Smooth muscle cell (in vitro differentiated cells): Measurements from ENCODE around the gene TBC1D7. TPM values are rescaled to one million over a fixed set of nuclear protein-coding genes. Genes with fewer than 3 reads are reported as not detected.

ENCODE experiments used
- DNase-seq: peaks from one replicate; lab custom pipeline; 2025; ENCODE audit not compliant: unreplicated experiment; lab: John Stamatoyannopoulos, UW
- H2AFZ ChIP-seq: fragments of 200-600 bp; sonication (generic); 2 replicates; pipeline ENCODE4 v1.6.0; 2016; ENCODE audit warnings: antibody characterized with exemption, low read depth, mild to moderate bottlenecking
- H3F3A ChIP-seq: fragments of 200-600 bp; sonication (generic); 2 replicates; pipeline ENCODE4 v1.6.0; 2017; ENCODE audit warnings: antibody characterized with exemption, low read depth
- H3K27ac ChIP-seq: fragments of 200-600 bp; sonication (generic); 2 replicates; pipeline ENCODE4 v1.5.1; 2016; ENCODE audit warnings: low read depth, mild to moderate bottlenecking
- H3K27me3 ChIP-seq: fragments of 200-600 bp; sonication (generic); 2 replicates; pipeline ENCODE4 v1.6.1; 2016; ENCODE audit warnings: low read depth, mild to moderate bottlenecking
- H3K36me3 ChIP-seq: fragments of 200-600 bp; sonication (generic); 2 replicates; pipeline ENCODE4 v1.5.1; 2016; ENCODE audit warnings: low read depth
- H3K4me1 ChIP-seq: fragments of 200-600 bp; sonication (generic); 2 replicates; pipeline ENCODE4 v1.5.1; 2016; ENCODE audit warnings: low read depth
- H3K4me2 ChIP-seq: fragments of 200-600 bp; sonication (generic); 2 replicates; pipeline ENCODE4 v1.6.0; 2016; ENCODE audit warnings: mild to moderate bottlenecking
- H3K4me3 ChIP-seq: fragments of 200-600 bp; sonication (generic); 2 replicates; pipeline ENCODE4 v1.5.1; 2016; ENCODE audit warnings: mild to moderate bottlenecking
- H3K79me2 ChIP-seq: fragments of 200-600 bp; sonication (generic); 2 replicates; pipeline ENCODE4 v1.6.0; 2016; ENCODE audit warnings: low read depth, mild to moderate bottlenecking
- H3K9ac ChIP-seq: fragments of 200-600 bp; sonication (generic); 2 replicates; pipeline ENCODE4 v1.6.0; 2016; ENCODE audit warnings: low read depth
- H3K9me3 ChIP-seq: fragments of 200-600 bp; sonication (generic); replicated peaks from 2 replicates; pipeline ENCODE4 v1.5.1; 2016; ENCODE audit warnings: low read depth
- H4K20me1 ChIP-seq: fragments of 200-600 bp; sonication (generic); 2 replicates; pipeline ENCODE4 v1.6.0; 2016; ENCODE audit warnings: low read depth
- CTCF ChIP-seq: fragments of 200-600 bp; sonication (generic); IDR thresholded peaks from 2 replicates; pipeline ENCODE4 v1.5.1; 2017; ENCODE audit warnings: borderline replicate concordance, mild to moderate bottlenecking, antibody characterized with exemption; ENCODE audit not compliant: insufficient read depth, poor library complexity, severe bottlenecking
- WGBS: methylation state at CpG from one replicate; pipeline ENCODE4 v1.1.7; 2016; ENCODE audit warnings: low lambda C conversion rate; 5-methylcytosine and 5-hydroxymethylcytosine counted together
- polyA plus RNA-seq: library from polyadenylated mRNA; unstranded; fragments of >200 nt; fragmentation: Nextera tagmentation; extraction: Ambion mirVana; gene quantifications from 2 replicates; pipeline ENCODE4 v1.2.1, GENCODE V29; 2016
- total RNA-seq: library from RNA; depleted of rRNA; stranded (reverse); fragments of >200 nt; gene quantifications from 2 replicates; pipeline ENCODE4 v1.2.3, GENCODE V29; 2014

The TBC1D7 gene
- total and polyA plus RNA-seq, 2 experiments from 2014 or later, result 21.1 to 39.6 TPM

DNA sequence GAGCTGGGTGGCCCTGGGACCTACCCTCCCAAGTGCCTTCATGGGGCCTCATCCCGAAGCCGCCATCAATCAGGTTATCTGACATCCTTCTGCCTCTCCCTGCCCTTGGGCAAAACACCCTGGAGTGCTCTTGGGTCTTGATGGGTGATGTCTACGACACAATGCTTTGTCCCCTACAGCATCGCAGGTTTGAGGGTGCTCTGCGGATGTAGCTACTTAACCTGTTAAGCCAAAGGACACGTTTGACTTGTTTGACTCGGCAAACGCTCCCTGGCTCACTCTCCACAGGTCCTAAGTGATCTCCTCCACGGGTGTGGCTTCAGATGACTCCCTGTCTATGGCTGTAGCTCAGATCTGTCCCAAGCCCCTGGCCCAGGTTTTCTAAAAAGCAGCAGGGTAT, 35.6 kb downstream of the TBC1D7 start:
- Histone ChIP-seq H3K4me2 (no peak overlapping the region), H3K27me3 (no peaks in the 10 kb centered on the region), H3K4me3 (no peak overlapping the region), H3K36me3 (no peaks in the 10 kb centered on the region), H3K27ac (no peak overlapping the region), H3F3A (no peaks in the 10 kb centered on the region), H4K20me1 (no peaks in the 10 kb centered on the region), H3K4me1 (peaks cover 4% of the 10 kb centered on the region), H3K79me2 (no peaks in the 10 kb centered on the region), H3K9me3 (no peaks in the 10 kb centered on the region), H3K9ac (no peak overlapping the region), H2AFZ (no peak overlapping the region)
- 89% methylated on average over 9 of the region's 9 CpGs for WGBS
- no peak for TF ChIP-seq CTCF
- no peak for DNase-seq

GRCh38 chr6:13290335-13290734, 38.0 kb downstream of the TBC1D7 start:
- Histone ChIP-seq H3K79me2 (no peaks in the 10 kb centered on the region), H4K20me1 (no peaks in the 10 kb centered on the region), H3K27me3 (no peaks in the 10 kb centered on the region), H3K4me1 (peaks cover 4% of the 10 kb centered on the region), H3K27ac (no peak overlapping the region), H3F3A (no peaks in the 10 kb centered on the region), H2AFZ (no peak overlapping the region), H3K9ac (no peak overlapping the region), H3K9me3 (no peaks in the 10 kb centered on the region), H3K4me2 (no peak overlapping the region), H3K36me3 (no peaks in the 10 kb centered on the region), H3K4me3 (no peak overlapping the region)
- DNase-seq, result no peak
- no peak for TF ChIP-seq CTCF
- 91% methylated on average over 2 of the region's 2 CpGs for WGBS

GRCh38 chr6:13289789-13290318, 38.5 kb downstream of the TBC1D7 start:
- H2AFZ ChIP-seq, result no peak overlapping the region
- H3K9me3 ChIP-seq, result no peaks in the 10 kb centered on the region
- 58% methylated on average over 9 of the region's 9 CpGs for WGBS
- H3K27ac ChIP-seq, result no peak overlapping the region
- no peak overlapping the region for H3K9ac ChIP-seq
- TF ChIP-seq CTCF, result no peak
- H3K4me1 ChIP-seq, result peaks cover 4% of the 10 kb centered on the region
- H4K20me1 ChIP-seq, result no peaks in the 10 kb centered on the region
- no peaks in the 10 kb centered on the region for H3F3A ChIP-seq
- H3K4me3 ChIP-seq, result no peak overlapping the region
- DNase-seq, result no peak
- H3K27me3 ChIP-seq, result no peaks in the 10 kb centered on the region
- no peak overlapping the region for H3K4me2 ChIP-seq
- H3K79me2 ChIP-seq, result no peaks in the 10 kb centered on the region
- H3K36me3 ChIP-seq, result no peaks in the 10 kb centered on the region

DNA sequence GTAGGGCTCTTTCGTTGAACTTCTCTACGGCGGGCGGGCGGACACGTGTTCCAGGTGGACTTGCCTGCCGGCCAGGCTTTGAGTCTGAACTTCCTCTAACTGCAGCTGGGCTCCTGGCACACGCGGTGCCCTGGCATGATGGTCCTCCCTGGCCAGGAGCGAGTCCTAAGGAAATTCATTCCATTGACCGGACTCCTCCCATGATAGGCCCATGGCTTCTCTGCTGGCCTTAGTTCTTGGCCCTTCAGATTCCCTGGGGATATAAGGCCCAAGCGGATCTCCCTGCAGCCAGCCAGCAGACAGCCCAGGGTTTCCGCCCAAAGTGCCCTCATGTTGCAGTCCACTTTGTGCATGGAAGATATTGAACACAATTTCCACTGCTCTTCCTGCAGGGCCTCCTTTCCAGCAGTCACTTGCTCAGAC, 39.4 kb downstream of the TBC1D7 start:
- 92% methylated on average over 13 of the region's 13 CpGs for WGBS
- no peak overlapping the region for H3K4me2 ChIP-seq

More for the DNA sequence above, 39.4 kb downstream of the TBC1D7 start:
- Histone ChIP-seq H3K4me1 (peaks cover 4% of the 10 kb centered on the region), H4K20me1 (no peaks in the 10 kb centered on the region), H2AFZ (no peak overlapping the region), H3K9ac (no peak overlapping the region), H3K79me2 (no peaks in the 10 kb centered on the region), H3K27ac (no peak overlapping the region), H3K9me3 (no peaks in the 10 kb centered on the region), H3K4me3 (no peak overlapping the region), H3K36me3 (no peaks in the 10 kb centered on the region), H3F3A (no peaks in the 10 kb centered on the region), H3K27me3 (no peaks in the 10 kb centered on the region)
- no peak for TF ChIP-seq CTCF
- no peak for DNase-seq
